SU-DHL-6 (cell line): Measurements from ENCODE around the gene SLC25A45.

Source experiments
- H2AFZ ChIP-seq: fragments of 200-600 bp; sonication (generic); 2 replicates; pipeline ENCODE4 v1.6.1; 2014; ENCODE audit warnings: low read depth, mild to moderate bottlenecking, moderate library complexity, mixed read lengths, antibody characterized with exemption, low read length; ENCODE audit not compliant: severe bottlenecking
- H3F3A ChIP-seq: fragments of 200-600 bp; shearing (Covaris generic); 2 replicates; pipeline ENCODE4 v1.6.0; 2016; ENCODE audit warnings: antibody characterized with exemption, mild to moderate bottlenecking; ENCODE audit not compliant: insufficient read depth
- H3K27ac ChIP-seq: fragments of 200-600 bp; sonication (generic); 2 replicates; pipeline ENCODE4 v1.5.1; 2016; ENCODE audit warnings: low read depth, mild to moderate bottlenecking, low read length, moderate library complexity, mixed read lengths
- H3K27me3 ChIP-seq: fragments of 200-600 bp; sonication (generic), shearing (Covaris generic); 2 replicates; pipeline ENCODE4 v1.6.0; 2014; ENCODE audit warnings: mild to moderate bottlenecking, low read length
- H3K36me3 ChIP-seq: fragments of 200-600 bp; sonication (generic); 2 replicates; pipeline ENCODE4 v1.6.1; 2014; ENCODE audit warnings: mild to moderate bottlenecking, low read length, mixed read lengths
- H3K4me2 ChIP-seq: fragments of 300-600, 200-600 bp; shearing (Covaris generic), sonication (generic); 2 replicates; pipeline ENCODE4 v1.6.0; 2014; ENCODE audit warnings: low read length, low read depth, mild to moderate bottlenecking; ENCODE audit not compliant: poor library complexity, severe bottlenecking
- H3K4me3 ChIP-seq: fragments of 200-600 bp; sonication (generic); 2 replicates; pipeline ENCODE4 v1.5.1; 2014; ENCODE audit warnings: antibody characterized with exemption, low read length, mild to moderate bottlenecking, mixed read lengths; ENCODE audit not compliant: insufficient read depth, poor library complexity, severe bottlenecking
- H3K79me2 ChIP-seq: fragments of 200-600 bp; sonication (generic); 2 replicates; pipeline ENCODE4 v1.6.1; 2014; ENCODE audit warnings: mild to moderate bottlenecking, low read length, moderate library complexity; ENCODE audit not compliant: insufficient read depth
- H3K9ac ChIP-seq: fragments of 200-600 bp; sonication (generic); 2 replicates; pipeline ENCODE4 v1.7.0; 2014; ENCODE audit warnings: mild to moderate bottlenecking, low read length
- H3K9me2 ChIP-seq: fragments of 200-600 bp; sonication (generic); replicated peaks from 2 replicates; pipeline ENCODE4 v1.6.1; 2014; ENCODE audit warnings: low read length; ENCODE audit not compliant: insufficient read depth
- H3K9me3 ChIP-seq: fragments of 200-600 bp; sonication (generic); 2 replicates; pipeline ENCODE4 v1.6.1; 2014; ENCODE audit warnings: low read length, mixed read lengths; ENCODE audit not compliant: insufficient read depth
- H4K20me1 ChIP-seq: fragments of 200-600 bp; sonication (generic); 2 replicates; pipeline ENCODE4 v1.6.1; 2014; ENCODE audit warnings: low read depth, mild to moderate bottlenecking, antibody characterized with exemption, low read length, moderate library complexity, mixed read lengths
- EZH2phosphoT487 ChIP-seq: fragments of 200-600 bp; sonication (generic), shearing (Covaris generic); conservative IDR thresholded peaks from 2 replicates; pipeline ENCODE4 v1.6.1; 2018; ENCODE audit warnings: mild to moderate bottlenecking, antibody characterized with exemption, low read length, moderate library complexity, mixed read lengths
- TF ChIP-seq, protein P1 (sequence below): fragments of 200-600 bp; sonication (generic); IDR thresholded peaks from one replicate; pipeline ENCODE4 v1.5.1; 2017; ENCODE audit warnings: antibody characterized with exemption, mild to moderate bottlenecking, low read length, moderate library complexity; ENCODE audit not compliant: insufficient read depth, poor library complexity, severe bottlenecking

SLC25A45 gene

DNA sequence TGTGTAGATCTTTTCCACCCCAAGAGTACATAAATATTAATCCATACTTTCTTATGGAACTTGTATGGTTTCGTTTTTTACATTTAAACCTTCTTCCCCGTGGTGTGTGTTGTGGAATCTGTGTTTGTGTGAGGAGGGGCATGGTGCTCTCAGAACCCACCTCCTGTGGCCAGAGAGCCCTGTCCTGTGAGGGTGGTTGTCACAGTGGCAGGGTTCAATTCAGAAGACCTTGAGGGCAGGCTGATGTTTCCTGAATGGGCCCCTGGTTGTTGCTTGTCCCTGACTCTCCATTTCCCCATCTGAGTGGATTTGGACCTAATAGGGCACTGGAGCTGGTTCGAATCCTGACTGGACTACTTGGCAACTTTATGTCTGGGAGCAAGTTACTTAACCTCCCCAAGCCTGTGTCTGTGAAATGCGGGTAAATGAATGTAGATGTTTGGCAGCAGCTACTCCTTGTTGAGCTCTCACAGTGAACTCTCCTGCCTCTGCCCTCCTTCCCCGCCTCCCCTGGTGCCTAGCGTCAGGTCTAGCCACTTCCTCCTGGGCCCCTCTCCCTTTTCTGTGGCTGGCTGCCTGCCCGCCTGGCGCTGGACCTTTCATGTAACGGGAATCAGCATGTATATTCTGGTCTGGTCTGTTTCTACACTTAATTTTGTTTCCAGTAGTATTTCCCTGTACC, 47.4 kb upstream of the SLC25A45 start:
- no peaks in the 10 kb centered on the region for H3K9me3 ChIP-seq
- no peaks in the 10 kb centered on the region for H4K20me1 ChIP-seq
- peak overlapping the region; percentile 98 for H3K4me2 ChIP-seq
- peaks cover 76% of the 10 kb centered on the region for H3K79me2 ChIP-seq
- H3K9me2 ChIP-seq = no peaks in the 10 kb centered on the region
- no peaks in the 10 kb centered on the region for H3K27me3 ChIP-seq
- peak overlapping the region; percentile 98 for H3K27ac ChIP-seq
- no peak overlapping the region for H2AFZ ChIP-seq
- H3K4me3 ChIP-seq = peak overlapping the region; percentile 25
- H3K9ac ChIP-seq = peak overlapping the region; percentile 99
- peaks cover 98% of the 10 kb centered on the region for H3F3A ChIP-seq
- TF ChIP-seq EZH2phosphoT487 = no peak
- TF ChIP-seq, protein P1, sequence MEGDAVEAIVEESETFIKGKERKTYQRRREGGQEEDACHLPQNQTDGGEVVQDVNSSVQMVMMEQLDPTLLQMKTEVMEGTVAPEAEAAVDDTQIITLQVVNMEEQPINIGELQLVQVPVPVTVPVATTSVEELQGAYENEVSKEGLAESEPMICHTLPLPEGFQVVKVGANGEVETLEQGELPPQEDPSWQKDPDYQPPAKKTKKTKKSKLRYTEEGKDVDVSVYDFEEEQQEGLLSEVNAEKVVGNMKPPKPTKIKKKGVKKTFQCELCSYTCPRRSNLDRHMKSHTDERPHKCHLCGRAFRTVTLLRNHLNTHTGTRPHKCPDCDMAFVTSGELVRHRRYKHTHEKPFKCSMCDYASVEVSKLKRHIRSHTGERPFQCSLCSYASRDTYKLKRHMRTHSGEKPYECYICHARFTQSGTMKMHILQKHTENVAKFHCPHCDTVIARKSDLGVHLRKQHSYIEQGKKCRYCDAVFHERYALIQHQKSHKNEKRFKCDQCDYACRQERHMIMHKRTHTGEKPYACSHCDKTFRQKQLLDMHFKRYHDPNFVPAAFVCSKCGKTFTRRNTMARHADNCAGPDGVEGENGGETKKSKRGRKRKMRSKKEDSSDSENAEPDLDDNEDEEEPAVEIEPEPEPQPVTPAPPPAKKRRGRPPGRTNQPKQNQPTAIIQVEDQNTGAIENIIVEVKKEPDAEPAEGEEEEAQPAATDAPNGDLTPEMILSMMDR = no peak
- peaks cover 13% of the 10 kb centered on the region for H3K36me3 ChIP-seq

DNA sequence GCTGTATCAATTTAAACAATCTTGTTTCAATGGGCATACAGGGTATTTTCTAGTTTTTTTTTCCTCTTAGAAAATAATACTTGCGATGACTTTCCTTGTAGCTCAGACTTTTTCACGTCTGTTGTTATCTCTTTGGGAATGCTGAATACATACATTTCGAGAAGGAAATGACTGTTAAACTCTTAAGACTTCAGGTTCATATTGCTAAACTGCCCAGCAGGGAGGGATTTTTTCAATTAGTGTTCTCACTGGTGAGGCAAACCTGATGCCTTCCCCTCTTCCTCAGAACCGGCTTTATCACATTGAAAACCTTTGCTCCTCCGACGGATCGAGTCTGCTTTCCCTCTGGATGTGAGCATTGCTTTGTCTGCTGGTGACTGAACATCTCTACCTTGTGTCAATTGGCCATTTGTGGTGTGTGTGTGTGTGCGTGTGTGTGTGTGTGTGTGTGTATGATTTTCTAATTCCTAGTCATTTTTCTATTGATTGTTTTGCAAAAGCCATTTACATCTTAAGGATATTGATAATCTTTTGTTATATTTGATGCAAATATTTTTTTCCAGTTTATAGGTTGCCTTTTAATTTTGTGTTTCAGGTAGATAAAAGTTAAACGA, 46.7 kb upstream of the SLC25A45 start:
- H3K79me2 ChIP-seq = peaks cover 83% of the 10 kb centered on the region
- TF ChIP-seq EZH2phosphoT487 = no peak
- TF ChIP-seq, protein P1 = no peak
- no peaks in the 10 kb centered on the region for H3K9me3 ChIP-seq
- H3K27ac ChIP-seq = peak overlapping the region; percentile 98
- peaks cover 98% of the 10 kb centered on the region for H3F3A ChIP-seq
- H3K4me3 ChIP-seq = peak overlapping the region; percentile 25
- H3K9me2 ChIP-seq = no peaks in the 10 kb centered on the region
- peak overlapping the region; percentile 98 for H3K4me2 ChIP-seq
- no peak overlapping the region for H2AFZ ChIP-seq
- peaks cover 13% of the 10 kb centered on the region for H3K36me3 ChIP-seq
- peak overlapping the region; percentile 99 for H3K9ac ChIP-seq
- no peaks in the 10 kb centered on the region for H4K20me1 ChIP-seq
- H3K27me3 ChIP-seq = no peaks in the 10 kb centered on the region

DNA sequence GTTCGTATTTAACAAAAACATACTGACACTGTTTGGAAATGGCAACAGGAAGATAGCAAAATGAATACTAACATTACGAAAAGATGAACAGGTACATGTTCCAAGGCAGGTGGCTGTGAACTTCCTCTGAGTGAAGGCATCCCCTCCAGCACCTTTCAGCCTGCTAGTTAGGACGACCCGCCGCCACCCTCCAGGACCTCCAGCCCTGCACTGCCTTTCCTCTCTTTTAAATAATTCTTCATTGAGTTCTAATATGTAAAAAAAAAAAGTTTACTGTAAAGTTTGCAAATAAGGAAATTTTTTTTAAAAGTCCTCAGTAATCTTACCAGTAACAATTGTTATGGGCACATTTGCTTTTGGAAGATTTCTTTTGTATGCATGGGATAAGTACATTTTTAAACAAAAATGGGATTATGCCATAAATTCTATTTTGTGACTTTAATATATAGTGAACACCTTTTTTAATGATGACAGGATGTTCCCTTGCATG, 46.2 kb upstream of the SLC25A45 start:
- H3K9me3 ChIP-seq = no peaks in the 10 kb centered on the region
- peak overlapping the region; percentile 99 for H3K9ac ChIP-seq
- no peak overlapping the region for H2AFZ ChIP-seq
- H3K27ac ChIP-seq = peak overlapping the region; percentile 98
- peak overlapping the region; percentile 98 for H3K4me2 ChIP-seq
- H3K27me3 ChIP-seq = no peaks in the 10 kb centered on the region
- peaks cover 9% of the 10 kb centered on the region for H3K36me3 ChIP-seq
- H3F3A ChIP-seq = peaks cover 99% of the 10 kb centered on the region
- peak overlapping the region; percentile 25 for H3K4me3 ChIP-seq
- peaks cover 89% of the 10 kb centered on the region for H3K79me2 ChIP-seq
- H3K9me2 ChIP-seq = no peaks in the 10 kb centered on the region
- H4K20me1 ChIP-seq = no peaks in the 10 kb centered on the region
- TF ChIP-seq, protein P1 = no peak
